Measurements from ENCODE around the gene RNF207. TPM values are rescaled to one million over a fixed set of nuclear protein-coding genes. Genes with fewer than 3 reads are reported as not detected.

The RNF207 gene
- total RNA-seq, 1 experiment from 2014 or later = 95.4 TPM

DNA sequence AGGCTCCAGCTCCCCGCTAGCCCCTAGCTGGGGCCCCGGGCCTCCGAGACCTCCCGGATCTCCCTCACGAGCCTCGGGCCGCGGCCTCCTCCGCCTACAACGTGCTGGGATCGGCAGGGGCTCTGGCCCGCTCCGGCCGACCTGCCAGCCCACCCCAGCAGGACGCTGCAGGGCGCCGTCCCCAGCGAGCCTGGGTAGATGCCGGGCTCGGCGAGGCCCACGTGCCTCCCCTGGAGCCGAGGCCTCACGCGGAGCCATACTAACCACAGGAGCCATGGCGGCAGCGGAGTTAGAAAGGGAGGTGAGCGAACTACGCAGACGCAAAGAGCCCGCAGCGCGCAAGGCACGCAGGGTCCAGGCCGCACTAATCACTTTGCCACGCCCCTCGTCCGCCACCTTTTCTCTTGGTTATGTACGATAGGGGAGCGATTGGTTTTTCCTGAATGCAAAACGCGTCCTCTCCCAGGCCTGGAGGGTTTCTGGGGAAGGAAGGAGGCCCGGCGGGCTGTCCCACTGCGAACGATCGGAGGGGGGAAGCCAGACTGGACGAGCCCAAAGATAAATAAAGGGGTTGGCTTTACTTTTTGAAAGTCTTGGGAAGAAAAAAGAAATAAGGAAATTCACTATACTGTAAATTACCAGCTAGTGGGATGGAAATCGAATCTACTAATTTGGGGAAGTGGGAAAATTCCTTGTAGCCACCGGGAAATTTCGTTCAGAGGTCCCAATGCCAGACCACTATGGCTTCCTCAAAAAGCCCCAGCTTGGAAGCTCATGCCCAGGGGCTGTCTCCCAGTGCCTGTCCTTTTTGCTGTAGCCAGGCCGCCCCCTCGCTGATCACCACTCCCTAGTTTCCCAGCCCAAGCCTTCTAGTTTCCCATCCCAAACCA, 6.4 kb upstream of the RNF207 start, which contains the start of gene RPL22:
Gene RPL22, minus strand, starts transcription at position 298 of the 890 bp plus-strand sequence. Its CDS starts 22 bp downstream, at position 276.
- intact Hi-C loops (cut with micrococcal nuclease) = loop anchor here (1.0 kb wide), 1 partner anchor 42 kb away; no protein-coding TSS in a partner anchor
- Histone ChIP-seq H2AFZ (ENCODE audit: low read length) (peak within 1 kb of the TSS; percentile 89), H3K9ac (ENCODE audit: low read length) (peak within 1 kb of the TSS; percentile 98), H3K4me1 (ENCODE audit: insufficient read depth, low read length) (peaks cover 21% of the 10 kb centered on the region), H3K79me2 (ENCODE audit: low read length) (peaks cover 57% of the 10 kb centered on the region), H3K4me2 (ENCODE audit: low read length) (peak within 1 kb of the TSS; percentile 84), H3K36me3 (ENCODE audit: low read depth, low read length) (peaks cover 25% of the 10 kb centered on the region), H3K27ac (ENCODE audit: low read length) (peak within 1 kb of the TSS; percentile 66), H3K4me3 (ENCODE audit: low read length) (peak within 1 kb of the TSS; percentile 74), H3F3A (ENCODE audit: low read length, unreplicated experiment) (no peaks in the 10 kb centered on the region), H3K27me3 (ENCODE audit: low read length) (no peaks in the 10 kb centered on the region), H3K9me3 (ENCODE audit: low read length) (no peaks in the 10 kb centered on the region), H4K20me1 (ENCODE audit: low read length) (peaks cover 32% of the 10 kb centered on the region), H3K9me2 (replicated peaks; ENCODE audit: low read length) (no peaks in the 10 kb centered on the region)
- ChIA-PET POLR2A (ENCODE audit: unreplicated experiment) (no interaction called here), CTCF (interaction anchor here (0.5 kb wide), 1 partner anchor 43 kb away, joined by 7 read pairs; no protein-coding TSS in a partner anchor)
- TF ChIP-seq EZH2 (IDR thresholded peaks at IDR 0.05; ENCODE audit: low read length, unreplicated experiment) = no peak
- TF ChIP-seq EZH2phosphoT487 (IDR thresholded peaks at IDR 0.05; ENCODE audit: borderline replicate concordance, low read length) = no peak
- TF ChIP-seq, protein P1, sequence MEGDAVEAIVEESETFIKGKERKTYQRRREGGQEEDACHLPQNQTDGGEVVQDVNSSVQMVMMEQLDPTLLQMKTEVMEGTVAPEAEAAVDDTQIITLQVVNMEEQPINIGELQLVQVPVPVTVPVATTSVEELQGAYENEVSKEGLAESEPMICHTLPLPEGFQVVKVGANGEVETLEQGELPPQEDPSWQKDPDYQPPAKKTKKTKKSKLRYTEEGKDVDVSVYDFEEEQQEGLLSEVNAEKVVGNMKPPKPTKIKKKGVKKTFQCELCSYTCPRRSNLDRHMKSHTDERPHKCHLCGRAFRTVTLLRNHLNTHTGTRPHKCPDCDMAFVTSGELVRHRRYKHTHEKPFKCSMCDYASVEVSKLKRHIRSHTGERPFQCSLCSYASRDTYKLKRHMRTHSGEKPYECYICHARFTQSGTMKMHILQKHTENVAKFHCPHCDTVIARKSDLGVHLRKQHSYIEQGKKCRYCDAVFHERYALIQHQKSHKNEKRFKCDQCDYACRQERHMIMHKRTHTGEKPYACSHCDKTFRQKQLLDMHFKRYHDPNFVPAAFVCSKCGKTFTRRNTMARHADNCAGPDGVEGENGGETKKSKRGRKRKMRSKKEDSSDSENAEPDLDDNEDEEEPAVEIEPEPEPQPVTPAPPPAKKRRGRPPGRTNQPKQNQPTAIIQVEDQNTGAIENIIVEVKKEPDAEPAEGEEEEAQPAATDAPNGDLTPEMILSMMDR (conservative IDR thresholded peaks at IDR 0.05; ENCODE audit: low read depth, low read length) = no peak
- DNase-seq = peak; percentile 100
- TSS peak; percentile 91 for BruUV-seq (replicated peaks)
- peak; percentile 99 for ATAC-seq

DNA sequence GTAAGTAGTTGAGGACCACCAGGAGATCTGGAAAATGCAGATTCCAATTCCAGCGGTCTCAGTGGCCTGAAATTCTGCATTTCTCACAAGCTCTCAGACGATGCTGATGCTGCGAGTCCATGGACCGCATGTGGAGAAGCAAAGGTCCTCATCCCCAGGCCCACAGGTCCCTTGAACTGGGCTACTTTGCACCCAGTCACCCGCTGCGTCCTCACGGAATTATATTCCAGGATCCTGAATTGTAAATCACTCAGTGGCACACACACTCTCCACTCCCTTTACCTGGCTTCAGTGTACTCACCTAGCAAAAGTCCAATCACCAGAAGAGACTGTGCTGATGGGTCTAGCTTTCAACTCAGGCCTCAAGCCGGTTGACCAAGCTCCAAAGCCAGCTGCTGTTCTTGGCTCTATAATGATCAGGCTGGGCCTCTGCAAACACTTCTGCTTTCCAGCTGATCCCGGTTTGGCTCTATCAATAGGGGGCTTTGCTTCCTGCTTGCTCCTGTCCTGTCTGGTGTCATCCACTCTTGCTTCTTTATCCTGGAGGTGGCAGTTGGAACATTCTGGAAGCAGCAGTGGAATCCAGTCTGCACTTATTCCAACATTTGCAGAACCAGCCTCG, 5.6 kb upstream of the RNF207 start:
- Histone ChIP-seq H3K4me2 (ENCODE audit: low read length) (peak overlapping the region; percentile 84), H3F3A (ENCODE audit: low read length, unreplicated experiment) (no peaks in the 10 kb centered on the region), H3K27ac (ENCODE audit: low read length) (peak overlapping the region; percentile 47), H3K27me3 (ENCODE audit: low read length) (no peaks in the 10 kb centered on the region), H3K36me3 (ENCODE audit: low read depth, low read length) (peaks cover 21% of the 10 kb centered on the region), H3K79me2 (ENCODE audit: low read length) (peaks cover 50% of the 10 kb centered on the region), H3K9me3 (ENCODE audit: low read length) (no peaks in the 10 kb centered on the region), H3K9ac (ENCODE audit: low read length) (peak overlapping the region; percentile 98), H2AFZ (ENCODE audit: low read length) (peak overlapping the region; percentile 89), H3K4me1 (ENCODE audit: insufficient read depth, low read length) (peaks cover 26% of the 10 kb centered on the region), H3K9me2 (replicated peaks; ENCODE audit: low read length) (no peaks in the 10 kb centered on the region), H4K20me1 (ENCODE audit: low read length) (peaks cover 30% of the 10 kb centered on the region), H3K4me3 (ENCODE audit: low read length) (peak overlapping the region; percentile 74)
- intact Hi-C loops (cut with micrococcal nuclease) = no loop called here
- no peak for DNase-seq
- TF ChIP-seq EZH2phosphoT487 (IDR thresholded peaks at IDR 0.05; ENCODE audit: borderline replicate concordance, low read length) (no peak), EZH2 (IDR thresholded peaks at IDR 0.05; ENCODE audit: low read length, unreplicated experiment) (no peak)
- TF ChIP-seq, protein P1 (conservative IDR thresholded peaks at IDR 0.05; ENCODE audit: low read depth, low read length) = no peak
- ChIA-PET POLR2A (ENCODE audit: unreplicated experiment) (no interaction called here), CTCF (interaction anchor here (0.5 kb wide), 1 partner anchor 44 kb away, joined by 7 read pairs; no protein-coding TSS in a partner anchor)
- BruUV-seq (replicated peaks) = no TSS peak
- no peak for ATAC-seq

Measured in PC-3 (cell line).